ENCODE results near the gene LACTBL1.

LACTBL1 gene

GRCh38 chr1:22907528-22907927 is 65.1 kb downstream of the LACTBL1 start:
- no peaks in the 10 kb centered on the region for H3K36me3 Mint-ChIP-seq (ENCODE audit: low read depth)

DNA sequence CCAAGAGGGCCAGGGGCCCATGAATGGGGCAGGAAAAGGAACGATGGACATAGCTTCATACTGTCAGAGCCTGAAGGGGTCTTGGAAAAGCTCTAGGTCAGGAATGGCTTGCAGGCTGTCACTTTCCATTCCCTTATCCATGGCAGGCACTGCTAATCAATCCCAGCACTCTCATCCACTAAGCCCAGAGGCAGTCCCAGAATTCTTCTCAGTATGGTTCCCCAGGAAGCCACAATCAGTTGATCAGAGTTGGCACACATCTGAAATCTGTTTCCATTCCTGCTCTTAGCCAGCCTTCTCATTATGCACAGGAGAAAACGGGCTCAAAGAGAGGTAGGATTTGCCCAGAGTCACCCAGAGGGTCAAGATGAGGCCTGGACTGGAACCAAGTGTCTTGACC is 65.7 kb downstream of the LACTBL1 start:
- H3K4me3 Mint-ChIP-seq: no peak overlapping the region
- no peaks in the 10 kb centered on the region for H3K36me3 Mint-ChIP-seq (ENCODE audit: low read depth)
- intact Hi-C loops (cut with micrococcal nuclease): no loop called here
- no peak overlapping the region for H3K27ac Mint-ChIP-seq
- no peaks in the 10 kb centered on the region for H3K4me1 Mint-ChIP-seq (ENCODE audit: low read depth)
- H3K9me3 Mint-ChIP-seq: no peaks in the 10 kb centered on the region
- H3K27me3 Mint-ChIP-seq: peaks cover 6% of the 10 kb centered on the region

More at GRCh38 chr1:22907528-22907927, 65.1 kb downstream of the LACTBL1 start:
- peaks cover 6% of the 10 kb centered on the region for H3K27me3 Mint-ChIP-seq
- no peak overlapping the region for H3K4me3 Mint-ChIP-seq
- no peak overlapping the region for H3K27ac Mint-ChIP-seq
- intact Hi-C loops (cut with micrococcal nuclease): no loop called here
- H3K4me1 Mint-ChIP-seq (ENCODE audit: low read depth): no peaks in the 10 kb centered on the region
- no peaks in the 10 kb centered on the region for H3K9me3 Mint-ChIP-seq

DNA sequence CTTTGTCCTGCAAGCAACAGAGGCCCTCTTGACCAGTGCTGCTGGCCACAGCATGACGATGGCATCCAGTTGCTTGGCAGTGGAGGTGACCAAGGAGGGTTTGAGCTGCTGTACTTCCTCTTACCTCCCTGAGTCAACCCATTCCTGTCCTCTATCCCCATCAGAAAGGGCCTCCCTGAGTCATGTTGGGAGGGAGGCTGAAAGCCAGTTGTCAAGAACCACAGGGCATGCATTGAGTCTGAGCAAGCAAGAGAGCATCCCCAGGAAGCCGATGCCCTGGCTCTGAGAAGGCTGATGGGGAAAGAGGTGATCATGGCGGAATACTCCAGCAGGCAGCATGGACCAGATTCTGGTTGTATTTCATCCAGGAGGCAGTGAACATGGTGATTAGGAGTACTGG is 69.6 kb downstream of the LACTBL1 start:
- Mint-ChIP-seq H3K4me1 (ENCODE audit: low read depth) (no peaks in the 10 kb centered on the region), H3K9me3 (no peaks in the 10 kb centered on the region), H3K27me3 (peaks cover 22% of the 10 kb centered on the region), H3K36me3 (ENCODE audit: low read depth) (no peaks in the 10 kb centered on the region), H3K27ac (no peak overlapping the region), H3K4me3 (no peak overlapping the region)
- intact Hi-C loops (cut with micrococcal nuclease): no loop called here

Measured in dendritic cell treated with granulocyte-macrophage colony-stimulating factor and Interleukin-4, amounts not matched to agents 40 ng/mL and 50 ng/mL, for 4 days (primary cell).